HG02970 (cell line): ENCODE results near the gene UBAC1.
"Not testable (repeated sequence)": the region's sequence is repeated elsewhere in the genome, so short reads cannot be mapped to it uniquely, and the experiment has no call there.

Experiments
- ATAC-seq: cut with Tn5 transposase; IDR thresholded peaks from one replicate; pipeline ENCODE4 v1.9.1; 2021; ENCODE audit warnings: mild to moderate bottlenecking, moderate library complexity, moderate number of reproducible peaks; ENCODE audit not compliant: unreplicated experiment, low FRiP score

UBAC1 gene

DNA sequence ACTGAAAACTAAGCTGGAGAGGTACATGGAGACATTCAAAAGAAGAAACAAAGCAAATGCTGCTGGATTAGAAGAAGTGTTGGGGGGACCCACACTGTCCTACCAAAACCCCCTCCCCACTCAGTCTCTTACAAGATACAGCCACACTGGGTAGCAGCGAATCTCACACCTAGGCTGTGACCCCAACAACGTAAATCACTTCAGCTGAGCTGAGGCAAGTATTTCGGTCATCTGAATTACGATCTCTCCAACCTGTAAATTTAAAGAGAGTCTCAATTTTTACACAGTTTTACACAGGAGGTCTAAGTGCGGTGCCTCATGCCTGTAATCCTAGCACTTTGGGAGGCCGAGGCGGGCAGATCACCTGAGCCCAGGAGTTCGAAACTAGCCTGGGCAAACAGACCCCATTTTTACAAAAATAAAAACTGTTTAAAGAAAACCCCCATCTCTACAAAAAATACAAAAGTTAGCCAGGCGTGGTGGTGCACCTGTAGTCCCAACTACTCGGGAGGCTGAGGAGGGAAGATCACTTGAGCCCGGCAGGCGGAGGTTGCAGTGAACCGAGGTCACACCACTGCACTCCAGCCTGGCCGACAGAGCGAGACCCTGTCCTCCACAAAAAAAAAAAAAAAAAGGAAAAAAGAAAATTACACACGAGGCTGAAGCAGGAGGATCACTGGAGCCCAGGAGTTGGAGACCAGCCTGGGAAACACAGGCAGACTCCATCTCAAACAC, 57.2 kb downstream of the UBAC1 start:
- ATAC-seq, result no peak

DNA sequence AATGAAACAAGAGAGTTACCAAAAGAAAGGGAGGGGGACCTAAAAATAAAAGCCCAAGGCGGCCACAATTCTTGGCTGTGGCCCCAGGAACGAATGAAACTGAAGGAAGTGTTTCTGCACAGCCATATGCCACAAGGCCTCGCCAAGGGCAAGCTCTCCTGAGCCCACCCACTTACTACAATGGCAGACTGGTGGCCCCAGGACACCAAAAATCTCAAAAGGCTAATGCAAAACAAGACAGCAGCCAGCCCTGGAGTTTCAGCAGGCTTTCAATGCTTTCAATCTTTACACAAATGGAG, 57.9 kb downstream of the UBAC1 start:
- ATAC-seq, result no peak

DNA sequence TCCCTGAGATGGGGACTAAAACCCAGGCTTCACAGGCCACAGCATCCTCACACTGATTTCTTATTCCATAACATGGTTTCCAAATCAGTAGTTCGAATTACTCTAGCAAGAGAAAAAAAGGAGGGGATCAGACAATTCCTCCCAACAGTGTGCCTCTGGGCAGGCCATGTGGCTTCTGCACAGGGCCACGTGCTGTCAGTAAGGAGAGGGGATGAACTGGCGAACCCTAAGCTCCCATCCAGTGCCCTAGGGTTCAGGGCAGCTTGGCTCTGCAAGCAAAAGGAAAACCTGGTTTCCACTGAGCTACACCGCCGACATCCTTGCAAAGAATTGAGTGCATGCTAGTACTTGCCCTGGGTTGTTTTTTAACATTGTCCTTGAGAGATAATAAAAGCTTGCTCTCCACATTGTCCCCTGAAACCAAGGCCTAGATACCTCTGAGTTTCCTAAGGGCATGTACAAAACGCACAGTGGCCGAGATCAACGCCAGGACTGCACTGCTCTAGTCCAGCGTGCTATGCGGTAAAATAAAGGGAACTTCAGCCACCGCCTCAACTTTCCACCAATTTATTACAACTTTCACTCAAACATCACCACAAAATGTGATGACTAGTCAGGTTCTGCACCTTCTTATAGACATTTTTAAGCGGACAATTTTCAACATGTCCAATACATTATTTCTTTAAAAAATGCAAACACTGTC, 58.4 kb downstream of the UBAC1 start:
- no peak for ATAC-seq

DNA sequence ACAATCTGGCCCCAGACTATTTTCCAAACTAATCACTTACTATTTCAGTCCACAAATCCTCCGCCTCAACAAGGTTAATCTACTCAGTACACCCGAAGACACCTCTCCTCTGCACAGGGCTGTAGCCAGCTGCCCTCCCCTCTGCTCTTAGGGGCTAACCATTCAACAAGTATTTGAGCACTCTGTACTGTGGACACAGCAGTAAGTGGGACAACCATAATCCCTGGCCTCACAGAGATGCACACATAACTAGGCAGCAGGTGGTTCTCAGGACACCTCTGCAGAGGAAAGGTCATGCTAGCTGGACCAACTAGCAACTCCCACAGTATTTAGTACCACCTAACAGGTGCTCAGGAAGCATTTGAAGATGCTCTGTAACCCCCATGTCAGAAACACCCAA, 59.3 kb downstream of the UBAC1 start:
- no peak for ATAC-seq

DNA sequence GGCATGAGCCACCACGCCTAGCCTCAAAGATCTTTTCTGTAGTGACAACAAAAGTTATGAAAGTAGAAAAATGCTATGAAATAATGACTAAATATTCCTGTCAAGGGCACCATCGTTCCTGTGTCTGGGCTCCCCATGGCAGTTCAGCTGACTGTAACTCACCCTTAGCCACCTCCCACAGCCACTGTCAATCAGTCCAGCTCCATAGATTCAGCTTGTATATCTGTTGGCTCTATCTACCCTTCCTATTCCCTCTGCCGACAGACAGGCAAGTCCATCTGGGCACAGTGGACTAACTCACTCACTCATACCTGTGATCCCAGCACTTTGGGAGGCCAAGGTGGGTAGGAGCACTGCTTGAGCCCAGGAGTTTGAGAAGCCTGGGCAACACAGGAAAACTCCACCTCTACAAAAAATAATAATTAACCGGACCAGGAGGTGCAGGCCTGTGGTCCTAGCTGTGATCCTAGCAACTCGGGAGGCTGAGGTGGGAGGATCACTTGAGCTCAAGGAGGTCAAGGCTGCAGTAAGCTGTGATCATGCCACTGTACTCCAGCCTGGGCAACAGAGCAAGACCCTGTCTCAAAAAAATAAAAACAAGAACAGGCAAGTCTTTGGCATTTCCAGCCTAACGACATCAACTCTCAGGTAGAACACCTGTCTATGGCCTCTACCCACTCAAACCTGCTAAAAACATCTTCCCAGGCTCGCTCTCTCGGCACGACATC, 60.0 kb downstream of the UBAC1 start:
- ATAC-seq, result no peak

DNA sequence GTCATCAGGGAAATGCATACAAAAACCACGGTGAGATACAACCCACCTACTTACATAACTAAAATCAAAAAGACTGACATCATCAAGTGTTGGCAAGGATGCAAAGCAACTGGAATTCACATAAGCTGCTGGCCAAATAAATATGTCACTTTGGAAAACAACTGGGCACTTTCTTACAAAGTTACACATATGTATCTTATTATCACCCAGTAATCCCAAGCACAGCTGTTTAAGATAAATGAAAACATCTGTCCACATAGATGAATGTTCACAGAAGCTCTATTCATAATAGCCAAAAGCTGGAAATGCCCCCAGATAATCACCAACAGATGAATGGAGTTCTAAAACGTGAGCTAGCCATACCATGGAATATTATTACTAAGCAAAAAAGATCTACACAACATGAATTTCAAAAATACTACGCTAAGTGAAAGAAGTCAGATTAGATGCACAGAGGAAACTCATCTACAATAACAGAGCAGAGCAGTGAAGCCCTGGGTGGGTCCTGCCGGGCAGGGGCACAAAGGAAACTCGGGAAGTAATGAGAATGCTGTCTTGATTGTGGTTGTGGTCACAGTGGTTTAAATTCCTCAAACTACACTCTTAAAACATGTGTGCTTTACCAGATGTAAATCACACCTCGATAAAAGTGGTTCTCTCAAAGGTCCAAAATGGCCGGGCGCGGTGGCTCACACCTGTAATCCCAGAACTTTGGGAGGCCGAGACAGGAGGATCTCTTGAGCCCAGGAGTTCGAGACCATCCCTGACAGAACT, 62.4 kb downstream of the UBAC1 start:
- no peak for ATAC-seq

DNA sequence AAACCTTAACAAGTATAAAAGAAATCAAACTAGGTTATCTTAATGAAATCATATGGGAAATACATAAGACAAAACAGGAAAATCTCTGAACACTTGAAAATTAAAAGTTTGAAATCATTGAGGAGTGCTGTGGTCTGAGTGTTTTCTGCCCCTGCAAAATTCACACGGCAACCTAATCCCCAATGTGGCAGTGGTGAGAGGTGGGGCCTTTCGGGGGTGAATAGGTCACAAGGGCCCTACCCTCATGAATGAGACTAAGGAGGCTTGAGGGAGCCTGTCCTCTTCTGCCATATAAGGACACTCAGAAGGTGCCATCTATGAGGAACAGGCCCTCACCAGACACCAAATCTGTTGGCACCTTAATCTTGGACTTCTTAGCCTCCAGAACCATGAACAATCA, 64.5 kb downstream of the UBAC1 start:
- no peak for ATAC-seq

DNA sequence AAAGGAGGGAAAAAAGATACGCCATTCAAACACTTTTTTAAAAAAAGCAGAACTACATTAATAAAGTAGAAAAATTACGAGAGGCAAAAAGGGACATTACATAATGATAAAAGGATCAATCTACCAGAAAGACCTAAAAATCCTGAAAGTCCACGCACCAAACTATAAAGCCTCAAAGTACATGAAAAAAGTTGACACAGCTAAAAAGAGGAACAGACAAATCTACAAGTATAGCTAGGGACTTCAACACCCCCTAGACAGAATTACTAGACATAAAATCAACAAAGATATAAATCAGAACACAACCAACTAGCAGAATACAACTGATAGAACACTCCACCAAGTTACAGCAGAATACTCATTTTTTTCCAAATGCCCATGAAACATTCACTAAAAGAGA, 65.0 kb downstream of the UBAC1 start:
- ATAC-seq, result no peak

DNA sequence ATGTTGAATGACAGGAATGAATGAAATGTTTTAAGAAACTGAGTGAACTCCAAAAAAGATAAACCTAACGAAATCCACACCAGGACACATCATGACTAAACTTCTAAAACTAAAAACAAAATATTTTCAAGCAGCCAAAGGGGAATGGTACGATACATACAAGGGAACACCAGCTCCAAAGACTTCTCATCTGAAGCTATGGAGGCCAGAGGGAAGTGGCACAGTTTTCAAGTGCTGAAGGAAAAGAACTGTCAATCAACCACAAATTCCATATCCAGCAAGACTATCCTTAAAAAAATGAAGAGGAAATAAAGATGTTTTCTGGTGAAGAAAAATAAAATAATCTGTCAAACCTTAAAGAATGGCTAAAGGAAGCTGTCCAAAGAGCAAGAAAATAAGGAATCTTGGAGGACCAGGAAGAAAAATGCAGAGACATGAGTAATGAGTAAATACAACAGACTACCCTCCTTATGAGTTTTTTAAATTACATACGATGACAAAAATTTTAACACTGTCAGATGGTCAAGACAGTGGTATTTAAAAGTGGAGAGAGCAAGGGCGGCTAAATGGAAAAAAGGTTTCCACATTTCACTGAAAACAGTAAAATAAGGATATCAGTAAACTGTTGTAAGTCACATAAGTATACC, 65.8 kb downstream of the UBAC1 start:
- no peak for ATAC-seq

DNA sequence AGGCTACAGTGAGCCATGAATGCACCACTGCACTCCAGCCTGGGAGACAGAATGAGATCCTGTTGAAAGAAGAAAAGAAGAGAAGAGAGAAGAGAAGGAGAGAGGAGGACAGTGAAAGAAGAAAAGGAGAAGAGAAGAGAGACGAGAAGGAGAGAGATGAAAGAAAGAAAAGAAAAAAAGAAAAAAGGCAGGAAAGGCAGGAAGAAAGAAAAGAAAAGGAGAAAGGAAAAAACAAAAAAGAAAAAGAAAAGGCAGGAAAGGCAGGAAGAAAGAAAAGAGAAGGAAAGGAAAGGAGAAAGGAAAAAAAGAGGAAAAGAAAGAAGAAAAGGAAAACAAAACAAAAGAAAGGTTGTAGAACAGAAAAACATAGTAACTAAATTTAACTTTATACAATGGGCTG, 68.1 kb downstream of the UBAC1 start:
- ATAC-seq, result no peak

DNA sequence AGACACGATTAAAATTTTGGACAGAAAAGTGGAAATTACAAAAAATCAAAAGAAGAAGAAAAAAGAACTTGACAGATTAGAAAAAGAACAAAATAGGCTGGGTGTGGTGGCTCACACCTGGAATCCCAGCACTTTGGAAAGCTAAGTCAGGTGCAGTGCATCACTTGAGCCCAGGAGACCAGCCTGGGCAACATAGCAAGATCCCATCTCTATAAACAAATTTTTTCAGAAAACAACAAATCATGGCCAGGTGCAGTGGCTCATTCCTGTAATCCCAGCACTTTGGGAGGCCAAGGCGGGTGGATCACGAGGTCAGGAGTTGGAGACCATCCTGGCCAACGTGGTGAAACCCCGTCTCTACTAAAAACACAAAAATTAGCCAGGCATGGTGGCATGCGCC, 68.8 kb downstream of the UBAC1 start:
- ATAC-seq, result not testable (repeated sequence)

DNA sequence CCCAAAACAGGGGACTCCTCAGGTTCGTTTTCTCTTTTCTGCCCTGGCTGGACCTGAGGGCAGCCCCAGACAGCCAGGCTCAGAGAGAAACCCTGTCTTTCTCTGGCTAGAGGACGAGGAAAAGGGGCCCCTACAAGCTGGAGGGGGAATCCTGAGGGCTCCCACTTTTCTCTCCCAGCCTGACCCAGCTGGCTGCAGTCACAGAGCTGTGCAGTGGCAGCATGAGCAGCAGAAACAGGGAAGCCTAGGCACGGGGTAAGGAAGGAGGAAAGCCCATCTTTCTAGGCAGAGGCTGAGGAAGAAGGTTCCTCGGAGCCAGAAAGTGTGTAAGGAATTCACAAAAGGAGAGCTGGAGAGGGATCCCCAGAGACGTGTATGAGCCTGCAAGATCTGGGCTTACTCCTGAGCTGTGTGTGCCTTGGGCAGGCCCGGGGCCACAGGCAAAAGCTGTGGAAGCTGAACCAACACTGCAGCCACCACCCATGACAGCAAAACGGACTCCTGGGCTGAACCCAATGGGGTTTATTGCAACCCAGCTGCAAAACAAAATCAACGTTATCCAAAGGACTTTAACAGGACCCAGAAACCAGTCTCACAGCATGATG, 70.0 kb downstream of the UBAC1 start:
- no peak for ATAC-seq

DNA sequence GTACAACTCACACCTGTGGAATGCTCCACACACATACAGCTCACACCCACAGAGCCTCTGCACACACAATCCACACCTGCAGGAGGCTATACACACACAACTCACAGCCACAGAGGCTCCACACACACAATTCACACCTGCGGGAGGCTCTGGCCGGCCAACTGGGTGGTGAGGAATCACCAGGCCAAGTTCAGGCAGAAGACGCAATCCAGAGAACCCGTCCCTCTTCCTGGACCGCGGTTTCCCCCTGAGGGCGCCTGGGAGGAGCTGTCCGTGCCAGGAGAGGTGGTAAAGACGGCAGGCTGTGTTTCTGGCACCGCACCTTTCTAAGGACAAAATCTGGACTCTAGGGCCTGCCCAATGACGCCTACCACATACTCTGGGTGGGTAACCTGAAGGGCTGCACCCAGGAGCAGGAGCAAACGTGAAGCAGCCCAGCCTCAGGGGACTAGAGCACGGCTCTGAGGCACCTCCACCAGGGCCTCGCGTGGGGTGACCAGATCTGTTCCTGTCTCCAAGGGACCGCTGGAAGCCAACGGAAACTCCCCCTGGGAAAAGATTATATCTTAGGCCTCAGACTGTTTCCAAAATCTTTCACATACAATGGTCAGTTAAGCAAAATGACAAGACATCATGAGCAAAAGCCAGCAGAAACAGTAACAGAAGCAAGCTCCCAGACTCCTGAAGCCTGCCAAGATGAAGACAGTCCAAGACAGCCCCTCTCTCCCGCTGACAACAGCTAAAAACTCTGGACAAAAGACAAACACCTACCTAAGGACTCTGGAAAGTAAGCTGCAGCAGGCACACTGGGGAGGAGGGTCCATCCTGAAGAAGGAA, 70.8 kb downstream of the UBAC1 start:
- no peak for ATAC-seq

DNA sequence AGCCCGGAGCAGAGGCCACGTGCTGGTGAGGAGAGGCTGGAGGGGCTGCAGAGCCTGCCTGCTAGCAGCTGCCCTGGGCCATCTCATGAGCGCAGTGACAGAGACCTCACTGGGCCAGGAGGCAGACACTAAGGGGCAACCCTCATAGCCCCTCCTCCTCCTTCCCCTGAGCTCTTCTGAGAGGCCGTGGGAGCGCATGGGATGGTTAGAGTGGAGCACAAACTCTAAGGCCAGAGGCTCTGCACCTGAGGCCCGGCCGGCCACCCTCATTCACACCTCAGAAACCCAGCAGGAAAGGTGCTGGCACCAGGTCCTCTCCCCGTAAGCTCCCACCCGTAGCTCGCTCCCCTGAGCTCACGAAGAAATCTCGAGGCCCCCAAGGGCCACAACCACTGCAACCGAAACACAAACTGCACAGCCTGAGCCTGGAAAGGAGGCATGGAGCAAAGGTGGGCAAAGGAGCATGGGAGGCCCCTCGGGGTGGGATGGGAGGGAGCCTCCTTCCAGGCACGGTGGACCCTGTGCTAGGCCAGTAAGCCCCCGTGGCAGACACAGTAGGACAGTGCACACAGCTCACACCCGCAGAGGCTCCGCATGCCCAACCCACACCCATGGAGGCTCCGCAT, 71.5 kb downstream of the UBAC1 start:
- ATAC-seq, result no peak

DNA sequence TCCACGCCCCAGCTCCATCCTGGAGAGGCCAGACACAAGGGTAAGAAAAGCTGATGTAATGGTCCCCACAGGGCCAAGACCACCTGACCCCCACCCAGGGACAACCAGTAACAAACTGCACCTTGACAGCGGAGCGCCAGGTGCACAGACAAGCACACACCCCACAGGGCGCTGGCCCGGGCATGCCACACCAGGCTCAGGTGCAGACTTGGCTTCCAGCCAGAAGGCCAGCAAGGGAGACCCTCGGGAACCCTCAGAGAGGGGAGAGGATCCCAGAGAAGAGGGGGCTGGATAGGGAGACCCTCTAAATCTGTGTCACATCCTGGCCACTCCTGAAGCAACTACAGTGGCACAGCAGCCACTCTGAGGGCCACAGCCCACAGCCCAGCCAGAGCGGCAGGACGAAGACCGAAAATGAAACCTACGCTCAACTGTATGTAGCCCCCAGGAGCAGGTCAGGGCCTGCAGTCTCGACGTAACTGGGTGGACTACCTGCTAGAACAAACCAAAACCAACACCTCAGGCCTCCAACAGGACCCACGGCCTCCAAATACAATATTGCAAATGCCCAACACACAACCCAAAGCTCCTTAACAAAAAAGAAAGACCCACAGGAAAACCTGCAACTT, 72.3 kb downstream of the UBAC1 start:
- no peak for ATAC-seq

DNA sequence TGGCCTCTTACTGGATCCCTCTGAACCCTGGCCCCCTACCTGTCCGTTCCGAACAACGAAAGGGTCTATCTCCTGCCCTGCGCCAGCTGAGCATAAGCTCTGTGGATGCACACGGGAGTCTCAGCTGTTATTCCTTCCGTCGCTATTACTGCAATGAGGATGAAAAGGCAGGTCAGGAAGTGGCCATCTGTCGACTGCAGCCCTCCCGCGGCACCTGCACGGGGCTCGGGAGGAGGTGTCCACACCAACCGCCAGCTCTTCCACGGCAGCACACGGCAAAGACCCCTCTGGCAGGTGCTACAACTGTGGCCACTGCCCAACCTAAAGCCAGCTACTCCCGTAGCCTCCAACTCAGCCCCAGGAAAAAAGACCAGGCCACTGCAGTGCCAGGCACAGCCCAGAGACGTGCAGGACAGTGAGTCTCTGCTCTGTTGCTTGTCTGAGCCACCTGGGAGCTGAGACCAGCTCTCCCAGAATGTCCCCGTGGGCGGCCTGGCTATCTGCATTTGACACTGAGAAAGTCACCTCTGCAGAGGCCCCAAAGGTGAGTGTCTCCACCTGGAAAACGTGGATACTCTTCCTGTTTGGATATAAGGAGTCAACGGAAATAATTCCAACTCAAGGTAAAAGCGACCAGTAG, 72.9 kb downstream of the UBAC1 start:
- no peak for ATAC-seq

DNA sequence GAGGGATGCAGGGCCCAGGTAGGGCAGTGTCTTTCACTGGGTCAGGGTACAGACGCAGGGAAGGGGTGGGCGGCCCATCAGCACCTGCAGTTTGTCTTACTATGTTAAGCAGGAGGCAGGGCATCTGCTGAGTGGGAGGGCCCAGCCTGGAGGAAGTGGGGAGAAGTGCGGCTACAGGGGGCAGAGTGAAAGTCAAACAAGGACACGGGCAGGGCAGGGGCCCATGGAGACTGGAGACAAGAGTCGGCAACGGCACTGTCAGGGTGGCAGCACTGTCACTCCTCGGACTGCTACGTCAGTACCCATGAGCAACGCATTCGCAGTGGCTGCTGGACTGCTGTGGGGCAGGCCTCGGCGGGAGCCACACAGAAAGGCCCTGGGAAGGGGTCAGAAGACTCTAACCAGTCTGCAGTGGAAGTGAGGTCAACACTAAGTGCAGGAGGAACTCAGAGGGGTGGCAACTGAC, 73.6 kb downstream of the UBAC1 start:
- no peak for ATAC-seq

DNA sequence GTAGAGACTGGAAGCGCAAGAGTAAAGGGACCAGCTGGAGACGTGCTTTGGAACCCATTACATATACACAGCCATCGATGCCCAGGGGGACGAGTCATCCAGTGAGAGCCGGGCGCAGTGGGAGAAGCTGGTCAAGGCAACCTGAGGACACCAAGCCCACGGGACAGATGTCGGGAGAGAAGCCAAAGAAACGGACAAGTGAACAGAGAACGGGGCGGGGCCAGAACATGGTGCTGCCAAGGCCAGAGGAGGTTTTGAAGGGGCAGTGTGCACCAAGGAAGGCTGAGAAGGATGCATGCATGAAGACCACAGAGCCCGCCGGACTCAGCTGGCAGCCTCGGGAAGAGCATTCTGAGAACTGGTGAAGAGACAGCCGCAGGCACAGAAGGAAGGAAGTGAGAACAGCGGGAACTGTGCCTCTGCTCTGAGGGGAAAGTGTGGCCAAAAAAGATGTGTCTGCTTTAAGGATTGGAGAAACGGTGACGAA, 74.1 kb downstream of the UBAC1 start:
- ATAC-seq, result no peak
